Endothelial cell of umbilical vein (primary cell): ENCODE results near the gene GRM7. TPM values are rescaled to one million over a fixed set of nuclear protein-coding genes. Genes with fewer than 3 reads are reported as not detected.

Experiments used
- BruUV-seq: library from RNA; stranded (reverse); fragments of 400-500 nt; replicated peaks from 2 replicates; lab custom pipeline; 2021; lab: Mats Ljungman, UMichigan
- CTCF ChIA-PET: fragments of 300-600, 350-600 bp; sonication (Branson Sonifier 250); formaldehyde crosslinking; loops from one replicate; lab custom pipeline; 2021; ENCODE audit warnings: antibody characterized with exemption, inconsistent platforms; lab: Charles Lee
- POLR2A ChIA-PET: fragments of 300-600, 350-600 bp; sonication (Branson Sonifier 250); formaldehyde crosslinking; loops from one replicate; lab custom pipeline; 2021; ENCODE audit warnings: antibody characterized with exemption, inconsistent platforms; lab: Charles Lee
- DNase-seq: peaks from one replicate; pipeline ENCODE4 v3.0.0-alpha.2; 2011; ENCODE audit warnings: low read depth, low spot score
- FAIRE-seq: peaks from 2 replicates; lab custom pipeline; 2011; peaks lifted over from hg19 to GRCh38; lab: Jason Lieb, UNC
- H2AFZ ChIP-seq: 2 replicates; pipeline ENCODE4 v1.6.0; 2012; ENCODE audit warnings: low read depth, low read length, control low read depth, inconsistent platforms
- H3K27ac ChIP-seq: 2 replicates; pipeline ENCODE4 v1.5.1; 2011; ENCODE audit warnings: low read depth, mild to moderate bottlenecking, control low read depth, low read length, moderate library complexity; ENCODE audit not compliant: insufficient read depth
- H3K27me3 ChIP-seq, 2 experiments: 2 replicates each; pipeline versions ENCODE4 v1.6.0 to v1.6.1; 2011; ENCODE audit warnings: low read length in 2 of 2, mixed read lengths in 1 of 2; ENCODE audit not compliant: control insufficient read depth in 2 of 2, insufficient read depth in 2 of 2
- H3K36me3 ChIP-seq, 2 experiments: 2 replicates in 1 of 2; 3 replicates in 1 of 2; pipeline ENCODE4 v1.5.1; 2011; ENCODE audit warnings: low read length in 2 of 2, mild to moderate bottlenecking in 1 of 2, moderate library complexity in 1 of 2; ENCODE audit not compliant: control insufficient read depth in 2 of 2, insufficient read depth in 2 of 2; ENCODE audit errors: extremely low read depth in 1 of 2
- H3K4me1 ChIP-seq: 3 replicates; pipeline ENCODE4 v1.5.1; 2011; ENCODE audit warnings: mild to moderate bottlenecking, low read length; ENCODE audit not compliant: control insufficient read depth, insufficient read depth; ENCODE audit errors: extremely low read depth
- H3K4me2 ChIP-seq: 2 replicates; pipeline ENCODE4 v1.6.1; 2011; ENCODE audit warnings: low read length, control low read depth, mixed read lengths; ENCODE audit not compliant: insufficient read depth
- H3K4me3 ChIP-seq, 3 experiments: fragments of 200-600 bp in 1 of 3; sonication (generic), shearing (Covaris generic) in 1 of 3; replicated peaks in 1 of 3; 2 replicates each; pipeline ENCODE4 v1.5.1; 2011 to 2016; ENCODE audit warnings: control low read depth in 3 of 3, low read length in 3 of 3, mild to moderate bottlenecking in 2 of 3, inconsistent platforms in 1 of 3, low read depth in 1 of 3, moderate library complexity in 1 of 3; ENCODE audit not compliant: insufficient read depth in 1 of 3
- H3K79me2 ChIP-seq: 2 replicates; pipeline ENCODE4 v1.6.0; 2012; ENCODE audit warnings: low read length, inconsistent platforms; ENCODE audit not compliant: control insufficient read depth, insufficient read depth
- H3K9ac ChIP-seq: replicated peaks from 2 replicates; pipeline ENCODE3; 2011; ENCODE audit warnings: low read length, control low read depth; ENCODE audit not compliant: insufficient read depth; ENCODE audit errors: extremely low read depth
- H3K9me1 ChIP-seq: replicated peaks from 3 replicates; pipeline ENCODE4 v1.6.0; 2011; ENCODE audit warnings: mild to moderate bottlenecking, low read length; ENCODE audit not compliant: control insufficient read depth, insufficient read depth; ENCODE audit errors: extremely low read depth
- H3K9me3 ChIP-seq: replicated peaks from 2 replicates; pipeline ENCODE4 v1.5.1; 2012; ENCODE audit warnings: low read length, inconsistent platforms; ENCODE audit not compliant: control insufficient read depth, insufficient read depth
- H4K20me1 ChIP-seq: replicated peaks from 2 replicates; pipeline ENCODE3; 2011; ENCODE audit warnings: mild to moderate bottlenecking, low read length; ENCODE audit not compliant: control insufficient read depth, insufficient read depth; ENCODE audit errors: extremely low read depth
- CTCF ChIP-seq, 2 donors: IDR thresholded peaks; 1 replicate in 1 of 2; 2 replicates in 1 of 2; pipeline ENCODE4 v1.5.1; 2011; ENCODE audit warnings: low read length in 2 of 2, mild to moderate bottlenecking in 2 of 2, moderate library complexity in 2 of 2, control low read depth in 1 of 2, inconsistent platforms in 1 of 2, low read depth in 1 of 2; ENCODE audit not compliant: insufficient read depth in 1 of 2; ENCODE audit errors: extremely low read depth in 1 of 2
- FOS ChIP-seq: IDR thresholded peaks from 2 replicates; pipeline ENCODE4 v1.6.1; 2011; ENCODE audit warnings: mild to moderate bottlenecking, low read length, moderate library complexity, borderline replicate concordance; ENCODE audit not compliant: insufficient read depth
- GATA2 ChIP-seq: IDR thresholded peaks from 2 replicates; pipeline ENCODE4 v1.7.0; 2011; ENCODE audit warnings: low read depth, mild to moderate bottlenecking, moderate library complexity, mixed read lengths, low read length; ENCODE audit not compliant: insufficient read length, insufficient read depth
- JUN ChIP-seq: IDR thresholded peaks from 2 replicates; pipeline ENCODE4 v1.6.1; 2011; ENCODE audit warnings: borderline replicate concordance, low read depth; ENCODE audit not compliant: insufficient read length, insufficient read depth
- MAX ChIP-seq: IDR thresholded peaks from 2 replicates; pipeline ENCODE4 v1.6.1; 2011; ENCODE audit not compliant: insufficient read depth, insufficient read length
- MYC ChIP-seq: IDR thresholded peaks from one replicate; pipeline ENCODE4 v1.6.1; 2011; ENCODE audit warnings: mild to moderate bottlenecking, low read depth, low read length
- dilution Hi-C: fragments of 300-500 bp; cut with MboI; formaldehyde crosslinking; loops from one replicate; pipeline ENCODE4 v1.15.0; 2019; ENCODE audit warnings: low sequenced_read_pairs; ENCODE audit not compliant: extremely low pct_ligation_motif_present
- intact Hi-C: fragments of 100-400 bp; cut with micrococcal nuclease; formaldehyde crosslinking; loops from one replicate; pipeline ENCODE4 v1.10.0; 2022
- polyA plus RNA-seq, 4 experiments: library from polyadenylated mRNA; depleted of rRNA in 3 of 4; stranded (reverse) in 3 of 4; unstranded in 1 of 4; fragments of >200 nt; gene quantifications; 2 replicates each; pipeline versions ENCODE4 v1.2.1 to v1.2.3, GENCODE V29; 2011 to 2012; ENCODE audit warnings: missing spikeins in 1 of 4
- total RNA-seq: library from RNA; stranded (reverse); gene quantifications from 2 replicates; pipeline ENCODE4 v1.2.3, GENCODE V29; 2021

GRM7 gene
- total and polyA plus RNA-seq, 2 donors (not counting 3 experiments of a cell fraction or from before 2014, with no cell fraction given), result 0.12 TPM; not detected in 1

- no peaks in the 10 kb centered on the region for H3K9me3 ChIP-seq
- H3K36me3 ChIP-seq, result no peaks in the 10 kb centered on the region
- no peak overlapping the region for H3K9ac ChIP-seq
- no peaks in the 10 kb centered on the region for H3K27me3 ChIP-seq
- intact Hi-C loops (no loop called here), dilution Hi-C loops (no loop called here)
- BruUV-seq, result no TSS peak
- ChIA-PET POLR2A (no interaction called here), CTCF (no interaction called here)
- H3K4me1 ChIP-seq, result peaks cover 15% of the 10 kb centered on the region
- H4K20me1 ChIP-seq, result no peaks in the 10 kb centered on the region
- H3K9me1 ChIP-seq, result no peaks in the 10 kb centered on the region
- H3K4me2 ChIP-seq, result no peak overlapping the region
- no peak overlapping the region for H2AFZ ChIP-seq
- H3K27ac ChIP-seq, result no peak overlapping the region
- FAIRE-seq (no peak), DNase-seq (no peak)
- no peak for TF ChIP-seq MYC
- no peak for TF ChIP-seq CTCF (IDR thresholded peaks at IDR 0.05; ENCODE audit: extremely low read depth in 1 of 2, insufficient read depth in 1 of 2, low read depth in 1 of 2, low read length in 2 of 2)
- TF ChIP-seq JUN, result no peak
- TF ChIP-seq GATA2, result no peak
- no peak for TF ChIP-seq MAX
- TF ChIP-seq FOS, result no peak
- H3K4me3 ChIP-seq, result no peak overlapping the region
- H3K79me2 ChIP-seq, result no peaks in the 10 kb centered on the region
Measured at GRCh38 chr3:7728566-7729519, 867.9 kb downstream of the GRM7 start.
